ENCODE data around the gene ZBTB20.
A peak's percentile ranks its signal among the peaks of the same experiment; 100 is the strongest.

Gene ZBTB20

GRCh38 chr3:114451561-114452018 lies 695.5 kb downstream of the ZBTB20 start:
- Histone ChIP-seq H3K36me3 (ENCODE audit: control insufficient read depth in 5 of 5, insufficient read depth in 5 of 5, low read length in 5 of 5) (no peaks in the 10 kb centered on the region), H3K4me3 (ENCODE audit: low read depth in 1 of 5, low read length in 5 of 5) (peak overlapping the region; percentile 1 to 51 (median 19)), H3K27me3 (ENCODE audit: control insufficient read depth in 5 of 5, insufficient read depth in 4 of 5, low read length in 5 of 5) (no peaks in the 10 kb centered on the region), H3K4me1 (ENCODE audit: control insufficient read depth in 5 of 5, insufficient read depth in 5 of 5, low read length in 5 of 5) (peaks cover 0 to 35% (median 33%) of the 10 kb centered on the region in 5 donors), H3K9me3 (ENCODE audit: control insufficient read depth in 5 of 5, low read length in 5 of 5) (no peaks in the 10 kb centered on the region), H3K27ac (ENCODE audit: low read depth, low read length) (peak overlapping the region; percentile 61), H3K9ac (ENCODE audit: low read length in 5 of 5) (peak overlapping the region in 4 of 5 donors; percentile 0 to 68 (median 28))

GRCh38 chr3:114451051-114451451 lies 696.0 kb downstream of the ZBTB20 start:
- Histone ChIP-seq H3K36me3 (ENCODE audit: control insufficient read depth in 5 of 5, insufficient read depth in 5 of 5, low read length in 5 of 5) (no peaks in the 10 kb centered on the region), H3K27me3 (ENCODE audit: control insufficient read depth in 5 of 5, insufficient read depth in 4 of 5, low read length in 5 of 5) (no peaks in the 10 kb centered on the region), H3K4me1 (ENCODE audit: control insufficient read depth in 5 of 5, insufficient read depth in 5 of 5, low read length in 5 of 5) (peaks cover 0 to 39% (median 36%) of the 10 kb centered on the region in 5 donors), H3K9me3 (ENCODE audit: control insufficient read depth in 5 of 5, low read length in 5 of 5) (no peaks in the 10 kb centered on the region), H3K9ac (ENCODE audit: low read length in 5 of 5) (peak overlapping the region in 3 of 5 donors; percentile 0 to 68 (median 2)), H3K4me3 (ENCODE audit: low read depth in 1 of 5, low read length in 5 of 5) (peak overlapping the region in 4 of 5 donors; percentile 1 to 51 (median 16)), H3K27ac (ENCODE audit: low read depth, low read length) (peak overlapping the region; percentile 61)

- Histone ChIP-seq H3K4me3 (ENCODE audit: low read depth in 1 of 5, low read length in 5 of 5) (no peak overlapping the region), H3K9ac (ENCODE audit: low read length in 5 of 5) (no peak overlapping the region)
Measured at GRCh38 chr3:114450008-114450596, 697.0 kb downstream of the ZBTB20 start.

GRCh38 chr3:114449271-114450007 lies 697.6 kb downstream of the ZBTB20 start:
- Histone ChIP-seq H3K36me3 (ENCODE audit: control insufficient read depth in 5 of 5, insufficient read depth in 5 of 5, low read length in 5 of 5) (no peaks in the 10 kb centered on the region), H3K4me3 (ENCODE audit: low read depth in 1 of 5, low read length in 5 of 5) (no peak overlapping the region), H3K4me1 (ENCODE audit: control insufficient read depth in 5 of 5, insufficient read depth in 5 of 5, low read length in 5 of 5) (peaks cover 0 to 28% (median 24%) of the 10 kb centered on the region in 5 donors), H3K9me3 (ENCODE audit: control insufficient read depth in 5 of 5, low read length in 5 of 5) (no peaks in the 10 kb centered on the region), H3K9ac (ENCODE audit: low read length in 5 of 5) (no peak overlapping the region), H3K27me3 (ENCODE audit: control insufficient read depth in 5 of 5, insufficient read depth in 4 of 5, low read length in 5 of 5) (no peaks in the 10 kb centered on the region), H3K27ac (ENCODE audit: low read depth, low read length) (no peak overlapping the region)

More at GRCh38 chr3:114450008-114450596, 697.0 kb downstream of the ZBTB20 start:
- Histone ChIP-seq H3K9me3 (ENCODE audit: control insufficient read depth in 5 of 5, low read length in 5 of 5) (no peaks in the 10 kb centered on the region), H3K27me3 (ENCODE audit: control insufficient read depth in 5 of 5, insufficient read depth in 4 of 5, low read length in 5 of 5) (no peaks in the 10 kb centered on the region), H3K36me3 (ENCODE audit: control insufficient read depth in 5 of 5, insufficient read depth in 5 of 5, low read length in 5 of 5) (no peaks in the 10 kb centered on the region), H3K27ac (ENCODE audit: low read depth, low read length) (no peak overlapping the region), H3K4me1 (ENCODE audit: control insufficient read depth in 5 of 5, insufficient read depth in 5 of 5, low read length in 5 of 5) (peaks cover 0 to 35% (median 30%) of the 10 kb centered on the region in 5 donors)

GRCh38 chr3:114447950-114448479 lies 699.1 kb downstream of the ZBTB20 start:
- no peak overlapping the region for H3K4me3 ChIP-seq (ENCODE audit: low read depth in 1 of 5, low read length in 5 of 5)
- H3K4me1 ChIP-seq (ENCODE audit: control insufficient read depth in 5 of 5, insufficient read depth in 5 of 5, low read length in 5 of 5), result peaks cover 0 to 22% (median 17%) of the 10 kb centered on the region in 5 donors
- H3K9me3 ChIP-seq (ENCODE audit: control insufficient read depth in 5 of 5, low read length in 5 of 5), result no peaks in the 10 kb centered on the region
- no peaks in the 10 kb centered on the region for H3K27me3 ChIP-seq (ENCODE audit: control insufficient read depth in 5 of 5, insufficient read depth in 4 of 5, low read length in 5 of 5)
- H3K36me3 ChIP-seq (ENCODE audit: control insufficient read depth in 5 of 5, insufficient read depth in 5 of 5, low read length in 5 of 5), result no peaks in the 10 kb centered on the region
- no peak overlapping the region for H3K9ac ChIP-seq (ENCODE audit: low read length in 5 of 5)
- no peak overlapping the region for H3K27ac ChIP-seq (ENCODE audit: low read depth, low read length)

- Histone ChIP-seq H3K9ac (ENCODE audit: low read length in 5 of 5) (no peak overlapping the region), H3K4me3 (ENCODE audit: low read depth in 1 of 5, low read length in 5 of 5) (no peak overlapping the region)
Measured at GRCh38 chr3:114447545-114447944, 699.5 kb downstream of the ZBTB20 start.

GRCh38 chr3:114446600-114446999 lies 700.5 kb downstream of the ZBTB20 start:
- peak overlapping the region; percentile 5 for H3K27ac ChIP-seq (ENCODE audit: low read depth, low read length)
- H3K9ac ChIP-seq (ENCODE audit: low read length in 5 of 5), result no peak overlapping the region
- H3K36me3 ChIP-seq (ENCODE audit: control insufficient read depth in 5 of 5, insufficient read depth in 5 of 5, low read length in 5 of 5), result no peaks in the 10 kb centered on the region
- H3K4me1 ChIP-seq (ENCODE audit: control insufficient read depth in 5 of 5, insufficient read depth in 5 of 5, low read length in 5 of 5), result peaks cover 0 to 22% (median 16%) of the 10 kb centered on the region in 5 donors
- no peak overlapping the region for H3K4me3 ChIP-seq (ENCODE audit: low read depth in 1 of 5, low read length in 5 of 5)
- H3K27me3 ChIP-seq (ENCODE audit: control insufficient read depth in 5 of 5, insufficient read depth in 4 of 5, low read length in 5 of 5), result no peaks in the 10 kb centered on the region
- H3K9me3 ChIP-seq (ENCODE audit: control insufficient read depth in 5 of 5, low read length in 5 of 5), result no peaks in the 10 kb centered on the region

More at GRCh38 chr3:114447545-114447944, 699.5 kb downstream of the ZBTB20 start:
- Histone ChIP-seq H3K27ac (ENCODE audit: low read depth, low read length) (no peak overlapping the region), H3K27me3 (ENCODE audit: control insufficient read depth in 5 of 5, insufficient read depth in 4 of 5, low read length in 5 of 5) (no peaks in the 10 kb centered on the region), H3K9me3 (ENCODE audit: control insufficient read depth in 5 of 5, low read length in 5 of 5) (no peaks in the 10 kb centered on the region), H3K36me3 (ENCODE audit: control insufficient read depth in 5 of 5, insufficient read depth in 5 of 5, low read length in 5 of 5) (no peaks in the 10 kb centered on the region), H3K4me1 (ENCODE audit: control insufficient read depth in 5 of 5, insufficient read depth in 5 of 5, low read length in 5 of 5) (peaks cover 0 to 22% (median 19%) of the 10 kb centered on the region in 5 donors)

GRCh38 chr3:114445233-114445632 lies 701.9 kb downstream of the ZBTB20 start:
- H3K27ac ChIP-seq (ENCODE audit: low read depth, low read length), result no peak overlapping the region

GRCh38 chr3:114444216-114444615 lies 702.9 kb downstream of the ZBTB20 start:
- Histone ChIP-seq H3K9ac (ENCODE audit: low read length in 5 of 5) (no peak overlapping the region), H3K9me3 (ENCODE audit: control insufficient read depth in 5 of 5, low read length in 5 of 5) (no peaks in the 10 kb centered on the region), H3K4me3 (ENCODE audit: low read depth in 1 of 5, low read length in 5 of 5) (no peak overlapping the region), H3K4me1 (ENCODE audit: control insufficient read depth in 5 of 5, insufficient read depth in 5 of 5, low read length in 5 of 5) (peaks cover 0 to 17% (median 11%) of the 10 kb centered on the region in 5 donors), H3K27ac (ENCODE audit: low read depth, low read length) (no peak overlapping the region), H3K36me3 (ENCODE audit: control insufficient read depth in 5 of 5, insufficient read depth in 5 of 5, low read length in 5 of 5) (no peaks in the 10 kb centered on the region), H3K27me3 (ENCODE audit: control insufficient read depth in 5 of 5, insufficient read depth in 4 of 5, low read length in 5 of 5) (no peaks in the 10 kb centered on the region)

More at GRCh38 chr3:114445233-114445632, 701.9 kb downstream of the ZBTB20 start:
- H3K4me1 ChIP-seq (ENCODE audit: control insufficient read depth in 5 of 5, insufficient read depth in 5 of 5, low read length in 5 of 5), result peaks cover 0 to 17% (median 11%) of the 10 kb centered on the region in 5 donors
- H3K27me3 ChIP-seq (ENCODE audit: control insufficient read depth in 5 of 5, insufficient read depth in 4 of 5, low read length in 5 of 5), result no peaks in the 10 kb centered on the region
- no peaks in the 10 kb centered on the region for H3K36me3 ChIP-seq (ENCODE audit: control insufficient read depth in 5 of 5, insufficient read depth in 5 of 5, low read length in 5 of 5)
- no peak overlapping the region for H3K4me3 ChIP-seq (ENCODE audit: low read depth in 1 of 5, low read length in 5 of 5)
- H3K9me3 ChIP-seq (ENCODE audit: control insufficient read depth in 5 of 5, low read length in 5 of 5), result no peaks in the 10 kb centered on the region
- H3K9ac ChIP-seq (ENCODE audit: low read length in 5 of 5), result no peak overlapping the region

- Histone ChIP-seq H3K27me3 (ENCODE audit: control insufficient read depth in 5 of 5, insufficient read depth in 4 of 5, low read length in 5 of 5) (no peaks in the 10 kb centered on the region), H3K4me1 (ENCODE audit: control insufficient read depth in 5 of 5, insufficient read depth in 5 of 5, low read length in 5 of 5) (peaks cover 0 to 17% (median 12%) of the 10 kb centered on the region in 5 donors), H3K36me3 (ENCODE audit: control insufficient read depth in 5 of 5, insufficient read depth in 5 of 5, low read length in 5 of 5) (no peaks in the 10 kb centered on the region), H3K27ac (ENCODE audit: low read depth, low read length) (no peak overlapping the region), H3K9ac (ENCODE audit: low read length in 5 of 5) (no peak overlapping the region), H3K9me3 (ENCODE audit: control insufficient read depth in 5 of 5, low read length in 5 of 5) (no peaks in the 10 kb centered on the region), H3K4me3 (ENCODE audit: low read depth in 1 of 5, low read length in 5 of 5) (no peak overlapping the region)
Measured at GRCh38 chr3:114442246-114442645, 704.8 kb downstream of the ZBTB20 start.
